HEK293 (cell line): ENCODE results near the gene CYRIA.

Experiments used
- ATF2 ChIP-seq: fragments of 450-650 bp; formaldehyde crosslinking; IDR thresholded peaks from 2 replicates; pipeline ENCODE4 v1.5.1; 2016; ENCODE audit warnings: missing biosample characterization, missing genetic modification characterization, low read depth
- CTCF ChIP-seq: fragments of 450-650 bp; formaldehyde crosslinking; IDR thresholded peaks from 2 replicates; pipeline ENCODE4 v1.5.1; 2016; ENCODE audit warnings: missing biosample characterization, missing genetic modification characterization
- HOXA7 ChIP-seq: sonication (generic); formaldehyde crosslinking; IDR thresholded peaks from 2 replicates; pipeline ENCODE4 v1.8.1; 2022; ENCODE audit warnings: missing genetic modification reagents, borderline replicate concordance
- KLF16 ChIP-seq: fragments of 450-650 bp; formaldehyde crosslinking; IDR thresholded peaks from 2 replicates; pipeline ENCODE4 v1.5.1; 2017; ENCODE audit warnings: missing biosample characterization, missing genetic modification characterization
- PRDM4 ChIP-seq: fragments of 450-650 bp; formaldehyde crosslinking; IDR thresholded peaks from 2 replicates; pipeline ENCODE4 v1.5.1; 2017; ENCODE audit warnings: missing biosample characterization, missing genetic modification characterization
- REST ChIP-seq: fragments of 450-650 bp; formaldehyde crosslinking; IDR thresholded peaks from 2 replicates; pipeline ENCODE4 v1.5.1; 2016; ENCODE audit warnings: missing biosample characterization, missing genetic modification characterization
- SCRT2 ChIP-seq: fragments of 450-650 bp; formaldehyde crosslinking; IDR thresholded peaks from 2 replicates; pipeline ENCODE4 v1.5.1; 2016; ENCODE audit warnings: missing biosample characterization, missing genetic modification characterization
- ZBTB1 ChIP-seq: fragments of 450-650 bp; formaldehyde crosslinking; IDR thresholded peaks from 2 replicates; pipeline ENCODE4 v1.5.1; 2016; ENCODE audit warnings: missing biosample characterization, missing genetic modification characterization
- ZNF114 ChIP-seq: fragments of 450-650 bp; formaldehyde crosslinking; IDR thresholded peaks from 2 replicates; pipeline ENCODE4 v1.5.0; 2017; ENCODE audit warnings: missing biosample characterization, missing genetic modification characterization
- ZNF221 ChIP-seq: fragments of 450-650 bp; formaldehyde crosslinking; IDR thresholded peaks from 2 replicates; pipeline ENCODE4 v1.5.1; 2017; ENCODE audit warnings: missing biosample characterization, missing genetic modification characterization, borderline replicate concordance
- ZNF274 ChIP-seq, 2 experiments: fragments of 200-500 bp in 1 of 2; fragments of 450-650 bp in 1 of 2; sonication (Bioruptor generic) in 1 of 2; formaldehyde crosslinking in 1 of 2; IDR thresholded peaks; 2 replicates each; pipeline versions ENCODE4 v1.5.1 to v1.6.1; 2014 to 2016; ENCODE audit warnings: borderline replicate concordance in 1 of 2, inconsistent platforms in 1 of 2, low read length in 1 of 2, missing biosample characterization in 1 of 2, missing genetic modification characterization in 1 of 2
- ZNF660 ChIP-seq: fragments of 450-650 bp; IDR thresholded peaks from 2 replicates; pipeline ENCODE4 v1.5.1; 2018; ENCODE audit warnings: missing biosample characterization, mild to moderate bottlenecking, missing genetic modification characterization
- ZNF76 ChIP-seq: fragments of 450-650 bp; formaldehyde crosslinking; IDR thresholded peaks from 2 replicates; pipeline ENCODE4; 2016; ENCODE audit warnings: low read depth, missing biosample characterization, missing genetic modification characterization, borderline replicate concordance

- no peak for TF ChIP-seq ZBTB1
- no peak for TF ChIP-seq PRDM4 (tag by site-specific recombination)
- TF ChIP-seq CTCF (tag by site-specific recombination) = no peak
- no peak for TF ChIP-seq ZNF114 (tag by site-specific recombination)
- TF ChIP-seq ZNF76 (tag by site-specific recombination) = no peak
- TF ChIP-seq SCRT2 = no peak
- TF ChIP-seq ZNF660 (tag by site-specific recombination) = no peak
- no peak for TF ChIP-seq REST (tag by site-specific recombination)
- TF ChIP-seq ATF2 (tag by site-specific recombination) = no peak
- no peak for TF ChIP-seq ZNF221 (tag by site-specific recombination)
- no peak for TF ChIP-seq HOXA7 (CRISPR knock-in tag)
- no peak for TF ChIP-seq KLF16 (tag by site-specific recombination)
- TF ChIP-seq ZNF274 (IDR thresholded peaks at IDR 0.05; ENCODE audit: low read length) = no peak
- TF ChIP-seq ZNF274 (tag by site-specific recombination; IDR thresholded peaks at IDR 0.05; ENCODE audit: borderline replicate concordance) = no peak
These were observed 26.7 kb downstream of the CYRIA start for GRCh38 chr2:16638946-16639345.
